Hepatocyte (in vitro differentiated cells): ENCODE measurements around the gene TMEM156.

Experiments used
- EZH2 ChIP-seq: fragments of 200-600 bp; sonication (generic); IDR thresholded peaks from 2 replicates; pipeline ENCODE4 v1.6.1; 2016; ENCODE audit warnings: antibody characterized with exemption, mild to moderate bottlenecking, borderline replicate concordance
- EZH2phosphoT487 ChIP-seq: fragments of 200-600 bp; sonication (generic); IDR thresholded peaks from one replicate; pipeline ENCODE4 v1.6.1; 2018; ENCODE audit warnings: antibody characterized with exemption, mild to moderate bottlenecking, low read depth, moderate library complexity; ENCODE audit not compliant: unreplicated experiment, severe bottlenecking
- TF ChIP-seq, protein P1 (sequence below): fragments of 200-600 bp; sonication (generic); IDR thresholded peaks from 2 replicates; pipeline ENCODE4 v1.5.1; 2016; ENCODE audit warnings: antibody characterized with exemption, mild to moderate bottlenecking; ENCODE audit not compliant: poor library complexity

DNA sequence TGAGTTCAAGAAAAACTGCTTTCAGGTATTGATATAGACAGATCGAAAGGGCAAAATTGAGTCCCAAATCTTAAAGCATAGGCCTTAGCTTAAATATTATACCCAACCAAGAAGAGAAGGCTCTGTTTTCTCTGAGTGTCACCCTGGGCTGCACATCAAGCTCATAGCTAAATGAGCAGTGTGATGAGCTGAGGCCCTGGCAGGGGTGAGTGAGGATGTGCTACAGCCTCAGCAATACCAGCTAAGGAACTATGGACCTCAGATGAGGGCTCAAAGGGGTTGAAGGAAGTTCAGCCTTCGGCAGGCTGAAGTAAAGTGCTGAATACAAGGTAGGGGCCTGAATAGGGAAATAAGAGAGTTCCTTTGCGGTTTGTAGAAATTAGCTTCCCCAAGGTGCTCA is 85.3 kb downstream of the TMEM156 start:
- no peak for TF ChIP-seq EZH2
- TF ChIP-seq, protein P1, sequence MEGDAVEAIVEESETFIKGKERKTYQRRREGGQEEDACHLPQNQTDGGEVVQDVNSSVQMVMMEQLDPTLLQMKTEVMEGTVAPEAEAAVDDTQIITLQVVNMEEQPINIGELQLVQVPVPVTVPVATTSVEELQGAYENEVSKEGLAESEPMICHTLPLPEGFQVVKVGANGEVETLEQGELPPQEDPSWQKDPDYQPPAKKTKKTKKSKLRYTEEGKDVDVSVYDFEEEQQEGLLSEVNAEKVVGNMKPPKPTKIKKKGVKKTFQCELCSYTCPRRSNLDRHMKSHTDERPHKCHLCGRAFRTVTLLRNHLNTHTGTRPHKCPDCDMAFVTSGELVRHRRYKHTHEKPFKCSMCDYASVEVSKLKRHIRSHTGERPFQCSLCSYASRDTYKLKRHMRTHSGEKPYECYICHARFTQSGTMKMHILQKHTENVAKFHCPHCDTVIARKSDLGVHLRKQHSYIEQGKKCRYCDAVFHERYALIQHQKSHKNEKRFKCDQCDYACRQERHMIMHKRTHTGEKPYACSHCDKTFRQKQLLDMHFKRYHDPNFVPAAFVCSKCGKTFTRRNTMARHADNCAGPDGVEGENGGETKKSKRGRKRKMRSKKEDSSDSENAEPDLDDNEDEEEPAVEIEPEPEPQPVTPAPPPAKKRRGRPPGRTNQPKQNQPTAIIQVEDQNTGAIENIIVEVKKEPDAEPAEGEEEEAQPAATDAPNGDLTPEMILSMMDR = no peak
- TF ChIP-seq EZH2phosphoT487 = no peak
